Glutamatergic neuron (in vitro differentiated cells): Measurements from ENCODE around the gene CR1. TPM values are rescaled to one million over a fixed set of nuclear protein-coding genes. Genes with fewer than 3 reads are reported as not detected.

Experiments
- DNase-seq: peaks from one replicate; pipeline ENCODE4 v3.0.0; 2022
- H3K27ac Mint-ChIP-seq: one replicate; pipeline ENCODE4 v1.8.0; 2020; ENCODE audit warnings: mild to moderate bottlenecking, mixed read lengths, inconsistent platforms; ENCODE audit not compliant: unreplicated experiment
- H3K27me3 Mint-ChIP-seq: one replicate; pipeline ENCODE4 v1.8.0; 2020; ENCODE audit warnings: mild to moderate bottlenecking, moderate library complexity, mixed read lengths, inconsistent platforms; ENCODE audit not compliant: unreplicated experiment
- H3K36me3 Mint-ChIP-seq: one replicate; pipeline ENCODE4 v1.8.0; 2020; ENCODE audit warnings: mild to moderate bottlenecking, mixed read lengths, inconsistent platforms; ENCODE audit not compliant: unreplicated experiment
- H3K4me1 Mint-ChIP-seq: one replicate; pipeline ENCODE4 v1.8.0; 2020; ENCODE audit warnings: mild to moderate bottlenecking, low read depth, mixed read lengths, inconsistent platforms; ENCODE audit not compliant: unreplicated experiment
- H3K4me3 Mint-ChIP-seq: one replicate; pipeline ENCODE4 v1.8.0; 2020; ENCODE audit warnings: mild to moderate bottlenecking, mixed read lengths, inconsistent platforms; ENCODE audit not compliant: unreplicated experiment
- H3K9me3 Mint-ChIP-seq: one replicate; pipeline ENCODE4 v1.8.0; 2020; ENCODE audit warnings: mild to moderate bottlenecking, moderate library complexity, mixed read lengths, inconsistent platforms; ENCODE audit not compliant: unreplicated experiment
- total RNA-seq: library from RNA; stranded (reverse); fragmentation: NEBNext Ultra II Directional; extraction: Animal tissue kit (Norgen Biotek cat#: 25700); gene quantifications from one replicate; pipeline ENCODE4 v1.2.1, GENCODE V29; 2021; ENCODE audit not compliant: unreplicated experiment
- TF ChIP-seq, protein P1 (sequence below): fragments of 200-600 bp; sonication (generic); IDR thresholded peaks from one replicate; pipeline ENCODE4 v1.5.0; 2021; ENCODE audit not compliant: partially characterized antibody, unreplicated experiment

CR1 gene
- total RNA-seq, 1 donor from 2014 or later = not detected

GRCh38 chr1:207458414-207458813 is 37.5 kb upstream of the CR1 start:
- DNase-seq = no peak
- no peaks in the 10 kb centered on the region for H3K27me3 Mint-ChIP-seq
- no peaks in the 10 kb centered on the region for H3K9me3 Mint-ChIP-seq
- H3K4me1 Mint-ChIP-seq = no peaks in the 10 kb centered on the region
- H3K4me3 Mint-ChIP-seq = no peak overlapping the region
- no peaks in the 10 kb centered on the region for H3K36me3 Mint-ChIP-seq
- H3K27ac Mint-ChIP-seq = no peak overlapping the region
- TF ChIP-seq, protein P1, sequence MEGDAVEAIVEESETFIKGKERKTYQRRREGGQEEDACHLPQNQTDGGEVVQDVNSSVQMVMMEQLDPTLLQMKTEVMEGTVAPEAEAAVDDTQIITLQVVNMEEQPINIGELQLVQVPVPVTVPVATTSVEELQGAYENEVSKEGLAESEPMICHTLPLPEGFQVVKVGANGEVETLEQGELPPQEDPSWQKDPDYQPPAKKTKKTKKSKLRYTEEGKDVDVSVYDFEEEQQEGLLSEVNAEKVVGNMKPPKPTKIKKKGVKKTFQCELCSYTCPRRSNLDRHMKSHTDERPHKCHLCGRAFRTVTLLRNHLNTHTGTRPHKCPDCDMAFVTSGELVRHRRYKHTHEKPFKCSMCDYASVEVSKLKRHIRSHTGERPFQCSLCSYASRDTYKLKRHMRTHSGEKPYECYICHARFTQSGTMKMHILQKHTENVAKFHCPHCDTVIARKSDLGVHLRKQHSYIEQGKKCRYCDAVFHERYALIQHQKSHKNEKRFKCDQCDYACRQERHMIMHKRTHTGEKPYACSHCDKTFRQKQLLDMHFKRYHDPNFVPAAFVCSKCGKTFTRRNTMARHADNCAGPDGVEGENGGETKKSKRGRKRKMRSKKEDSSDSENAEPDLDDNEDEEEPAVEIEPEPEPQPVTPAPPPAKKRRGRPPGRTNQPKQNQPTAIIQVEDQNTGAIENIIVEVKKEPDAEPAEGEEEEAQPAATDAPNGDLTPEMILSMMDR = no peak

DNA sequence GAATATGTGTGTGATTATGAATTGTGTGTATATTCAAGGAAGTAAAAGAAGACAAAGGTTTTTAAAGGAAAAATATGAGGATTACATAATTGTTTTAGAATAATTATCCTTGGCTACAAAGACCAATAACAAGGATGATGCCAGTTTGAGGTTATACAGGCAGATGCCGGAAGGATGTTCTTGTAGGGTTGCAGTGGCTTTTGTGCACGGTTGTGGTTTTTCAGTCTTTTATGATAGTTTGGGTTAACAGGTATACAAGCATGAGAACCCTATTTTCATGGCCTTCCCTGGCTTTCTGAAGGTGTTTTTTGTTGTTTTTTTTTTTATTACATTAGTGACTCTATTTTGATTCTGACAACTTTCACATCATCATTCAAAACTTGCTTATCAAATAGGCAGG is 36.9 kb upstream of the CR1 start:
- Mint-ChIP-seq H3K9me3 (no peaks in the 10 kb centered on the region), H3K4me3 (no peak overlapping the region), H3K36me3 (no peaks in the 10 kb centered on the region), H3K27me3 (no peaks in the 10 kb centered on the region), H3K27ac (no peak overlapping the region), H3K4me1 (no peaks in the 10 kb centered on the region)
- TF ChIP-seq, protein P1 = no peak
- no peak for DNase-seq

GRCh38 chr1:207461649-207462048 is 34.3 kb upstream of the CR1 start:
- Mint-ChIP-seq H3K9me3 (no peaks in the 10 kb centered on the region), H3K36me3 (no peaks in the 10 kb centered on the region), H3K27ac (no peak overlapping the region), H3K27me3 (no peaks in the 10 kb centered on the region), H3K4me1 (no peaks in the 10 kb centered on the region), H3K4me3 (no peak overlapping the region)
- TF ChIP-seq, protein P1 = no peak
- DNase-seq = no peak

DNA sequence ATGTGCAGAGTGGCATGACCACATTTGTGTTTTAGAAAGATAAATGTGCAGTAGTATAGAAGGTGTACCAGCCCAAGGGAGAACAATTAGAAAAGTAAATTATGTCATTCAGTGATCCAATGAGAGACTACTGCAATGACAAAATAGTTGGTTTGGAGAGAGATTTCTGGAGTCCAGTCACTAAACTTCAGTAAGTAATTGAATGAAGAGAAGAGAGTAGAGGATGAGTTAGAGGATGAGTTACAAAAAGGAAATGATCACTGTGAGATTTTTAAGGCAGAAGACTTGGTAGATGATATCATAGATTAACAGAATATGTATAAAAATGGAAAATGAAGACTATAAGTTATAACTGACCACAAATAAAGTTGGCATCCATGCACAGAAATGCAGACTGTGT is 33.4 kb upstream of the CR1 start:
- no peak for DNase-seq
- no peak overlapping the region for H3K4me3 Mint-ChIP-seq
- no peaks in the 10 kb centered on the region for H3K9me3 Mint-ChIP-seq
- no peak overlapping the region for H3K27ac Mint-ChIP-seq
- H3K36me3 Mint-ChIP-seq = no peaks in the 10 kb centered on the region
- H3K4me1 Mint-ChIP-seq = no peaks in the 10 kb centered on the region
- no peaks in the 10 kb centered on the region for H3K27me3 Mint-ChIP-seq
- TF ChIP-seq, protein P1 = no peak

DNA sequence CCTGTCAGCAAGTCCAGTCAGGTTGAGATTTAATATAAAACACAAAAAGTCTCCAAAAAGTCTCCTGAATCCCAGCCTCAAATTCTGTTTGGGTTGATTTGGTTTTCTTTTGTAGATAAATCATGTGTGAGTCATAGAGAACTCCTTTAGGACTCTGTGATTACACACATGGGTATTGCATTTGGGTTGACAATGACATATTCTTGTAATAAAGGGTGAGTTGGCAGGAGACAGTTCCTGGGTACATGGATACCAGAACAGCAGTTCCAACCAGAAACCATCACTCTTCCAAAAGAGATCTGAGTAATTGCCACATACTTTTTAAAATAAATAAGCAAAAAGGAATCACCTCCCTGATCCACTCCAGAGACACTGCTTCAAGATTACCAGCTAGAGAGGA is 32.9 kb upstream of the CR1 start:
- TF ChIP-seq, protein P1 = no peak
- Mint-ChIP-seq H3K27me3 (no peaks in the 10 kb centered on the region), H3K9me3 (no peaks in the 10 kb centered on the region), H3K27ac (no peak overlapping the region), H3K4me3 (no peak overlapping the region), H3K36me3 (no peaks in the 10 kb centered on the region), H3K4me1 (no peaks in the 10 kb centered on the region)
- DNase-seq = no peak
